HG02610 (cell line): ENCODE measurements around the gene CHMP4A.
"Not testable (repeated sequence)": the region's sequence is repeated elsewhere in the genome, so short reads cannot be mapped to it uniquely, and the experiment has no call there.

Source experiments
- ATAC-seq: cut with Tn5 transposase; IDR thresholded peaks from one replicate; pipeline ENCODE4 v1.9.1; 2021; ENCODE audit warnings: mild to moderate bottlenecking, moderate library complexity; ENCODE audit not compliant: unreplicated experiment

CHMP4A gene

DNA sequence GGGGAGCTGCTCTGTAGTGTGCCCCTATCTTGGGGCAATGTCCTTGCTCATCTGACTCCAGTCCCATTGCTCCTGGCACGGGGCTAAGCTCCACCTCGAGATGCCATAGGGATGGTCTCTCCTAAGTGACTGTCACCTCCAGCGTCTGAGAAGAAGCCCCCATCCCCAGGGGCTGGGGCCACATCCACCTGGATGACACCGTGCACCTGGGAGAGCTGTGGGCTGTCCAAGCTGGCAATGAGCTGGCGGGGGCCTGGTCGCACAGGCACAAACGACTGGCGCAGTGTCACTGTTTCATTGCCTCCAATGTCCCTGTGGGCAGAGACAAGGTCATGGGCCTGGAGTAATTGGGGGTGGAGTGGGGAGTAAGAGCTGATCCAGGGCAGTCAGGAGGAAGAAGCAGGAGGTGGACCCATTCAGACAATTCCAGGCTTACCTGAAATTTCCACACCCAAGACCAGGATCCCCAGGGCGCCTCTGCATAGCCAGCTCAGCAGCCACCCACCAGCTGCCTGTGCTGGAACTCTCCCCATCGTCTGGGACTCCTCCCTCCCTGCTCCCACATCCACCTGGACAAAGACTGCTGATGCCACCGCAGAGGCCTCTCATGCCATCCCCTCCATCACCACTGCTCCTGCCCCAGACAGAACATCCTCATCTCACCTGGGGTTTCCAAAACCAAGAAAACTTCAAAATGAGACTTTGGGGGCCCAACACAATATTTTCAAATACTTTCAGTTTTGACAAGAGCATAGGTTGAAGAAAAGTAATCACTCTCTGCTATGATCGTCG, 36.1 kb upstream of the CHMP4A start:
- ATAC-seq, result no peak

DNA sequence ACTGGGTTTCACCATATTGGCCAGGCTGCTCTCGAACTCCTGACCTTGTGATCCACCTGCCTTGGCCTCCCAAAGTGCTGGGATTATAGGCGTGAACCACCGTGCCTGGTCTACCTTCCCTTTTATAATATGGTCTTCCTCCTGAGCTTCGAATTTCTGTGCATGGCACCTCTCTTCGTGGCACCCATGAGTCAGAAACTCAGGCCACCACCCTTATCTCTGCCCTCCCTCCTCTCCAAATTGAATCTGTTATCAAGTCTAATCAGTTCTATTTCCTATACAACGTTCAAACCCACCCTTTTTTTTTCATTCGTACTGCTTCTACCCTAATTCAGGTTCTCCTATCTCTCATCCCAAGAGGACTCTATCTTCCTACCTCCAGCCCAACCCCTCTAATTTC, 34.1 kb upstream of the CHMP4A start:
- no peak for ATAC-seq

DNA sequence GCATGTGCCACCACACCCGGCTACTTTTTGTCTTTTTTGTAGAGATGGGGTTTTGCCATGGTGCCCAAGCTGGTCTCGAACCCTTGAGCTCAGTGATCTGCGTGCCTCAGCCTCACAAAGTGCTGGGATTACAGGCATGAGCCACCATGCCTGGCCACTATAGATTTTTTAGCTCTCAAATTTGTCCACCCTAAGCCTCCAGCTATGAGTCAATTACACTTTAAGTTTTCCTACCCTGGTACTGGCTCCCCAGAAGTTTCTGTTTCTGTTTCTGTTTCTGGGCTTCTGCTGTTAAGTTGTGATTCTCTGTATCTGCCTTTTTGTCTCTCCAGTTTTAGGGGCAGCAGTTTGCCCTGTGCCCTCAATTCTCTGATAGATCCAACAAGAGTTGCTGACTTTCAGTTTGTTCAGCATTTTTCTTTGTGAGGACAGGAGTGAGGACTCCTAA, 33.5 kb upstream of the CHMP4A start:
- ATAC-seq, result peak; percentile 21

DNA sequence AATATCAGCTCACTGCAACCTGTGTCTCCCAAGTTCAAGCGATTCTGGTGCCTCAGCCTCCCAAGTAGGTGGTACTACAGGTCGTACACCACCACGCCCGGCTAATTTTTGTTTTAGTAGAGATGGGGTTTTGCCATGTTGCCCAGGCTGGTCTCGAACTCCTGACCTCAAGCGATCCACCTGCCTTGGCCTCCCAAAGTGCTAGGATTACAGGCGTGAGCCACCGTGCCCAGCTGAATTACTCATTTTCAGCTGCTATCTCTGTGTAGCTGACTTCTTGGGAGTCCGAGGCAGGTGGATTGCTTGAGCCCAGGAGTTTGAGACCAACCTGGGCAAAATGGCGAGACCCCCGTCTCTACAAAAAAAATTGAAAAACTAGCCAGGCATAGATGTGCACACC, 32.1 kb upstream of the CHMP4A start:
- not testable (repeated sequence) for ATAC-seq

DNA sequence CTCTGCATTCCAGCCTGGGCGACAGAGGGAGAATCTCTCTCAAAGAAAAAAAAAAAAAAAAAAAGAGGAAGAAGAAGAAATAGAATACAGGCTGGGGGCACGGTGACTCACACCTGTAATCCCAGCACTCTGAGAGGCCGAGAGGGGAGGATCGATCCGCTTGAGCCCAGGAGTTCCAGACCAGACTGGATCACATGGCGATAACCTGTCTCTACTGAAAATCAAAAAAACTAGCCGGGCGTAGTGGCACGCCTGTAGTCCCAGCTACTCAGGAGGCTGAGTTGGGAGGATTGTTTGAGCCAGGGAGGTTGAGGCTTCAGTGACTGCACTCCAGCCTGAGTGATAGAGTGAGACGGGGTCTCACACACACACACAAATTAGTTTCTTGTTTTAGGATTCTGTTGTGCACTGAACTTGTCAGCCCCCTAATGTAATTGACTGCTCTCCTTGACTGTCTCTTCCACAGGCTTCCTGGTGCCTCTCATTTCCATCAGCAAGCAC, 30.1 kb upstream of the CHMP4A start:
- no peak for ATAC-seq

DNA sequence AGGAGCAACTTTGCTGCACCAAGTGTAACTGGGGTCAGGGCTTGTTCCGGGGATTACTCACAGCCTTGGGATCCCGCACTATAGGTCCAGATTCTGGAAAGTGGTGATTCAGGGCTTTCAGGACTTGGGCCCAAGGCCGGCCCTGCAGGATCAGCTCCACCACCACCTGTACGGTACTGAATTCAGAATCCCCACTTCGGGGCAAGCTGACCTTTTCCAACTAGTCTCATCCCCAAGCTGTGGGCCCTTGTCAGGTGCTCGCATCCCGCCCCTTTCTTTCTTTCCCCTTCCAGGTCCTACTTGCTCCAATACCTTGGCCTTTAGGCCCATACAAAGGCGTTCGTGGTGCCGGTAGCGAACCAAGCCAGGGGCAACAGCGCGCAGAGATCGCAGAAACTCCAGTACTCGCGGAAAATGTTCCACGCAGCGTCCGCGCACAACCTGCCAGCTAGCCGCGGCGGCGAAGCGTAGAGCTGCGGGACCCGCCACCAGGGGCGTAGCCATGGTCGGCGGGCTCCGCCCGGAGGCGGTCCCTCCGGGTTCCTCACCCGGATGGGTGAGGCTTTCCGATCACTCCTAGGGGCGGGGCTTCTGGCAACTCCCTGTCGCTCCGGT, 28.6 kb upstream of the CHMP4A start:
- ATAC-seq, result peak; percentile 85

DNA sequence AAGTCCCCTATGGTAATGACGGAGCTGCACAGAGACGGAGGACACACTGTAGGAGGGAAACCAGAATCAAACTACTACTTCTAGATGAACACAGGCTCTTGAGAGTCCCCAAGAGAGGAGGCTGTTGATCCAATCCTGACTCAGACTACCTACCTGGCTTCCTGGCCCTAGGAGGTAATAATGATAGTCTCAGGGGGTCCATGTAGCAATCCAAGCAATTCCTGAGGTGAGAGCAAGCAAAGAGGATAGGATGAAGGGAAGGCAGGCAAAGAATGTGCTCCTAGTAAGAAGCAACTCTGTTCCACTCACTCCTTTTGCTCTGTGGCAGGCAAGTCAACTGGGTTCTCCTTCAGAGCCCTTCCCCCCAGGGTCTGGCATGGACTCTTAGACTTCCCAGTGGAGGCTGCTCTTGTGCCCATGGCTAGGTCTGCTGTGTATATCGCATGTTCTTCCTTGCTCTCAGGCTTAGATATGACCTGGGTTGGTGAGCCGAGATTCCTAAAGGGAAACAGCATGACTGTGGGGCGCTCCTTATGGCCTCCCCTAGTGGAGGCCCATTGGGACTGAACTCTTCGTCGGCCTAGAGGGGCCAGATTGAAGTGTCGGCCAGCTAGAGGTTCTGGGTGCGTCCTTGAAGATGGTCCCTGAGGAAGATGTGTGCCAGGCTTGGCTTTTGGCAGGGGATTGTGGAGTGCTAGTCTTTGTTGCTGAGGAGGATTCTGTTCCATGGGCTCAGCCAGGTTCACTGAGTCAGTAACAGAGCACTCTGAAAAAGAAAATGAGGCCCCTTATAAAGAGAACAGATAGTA, 27.0 kb upstream of the CHMP4A start:
- no peak for ATAC-seq

DNA sequence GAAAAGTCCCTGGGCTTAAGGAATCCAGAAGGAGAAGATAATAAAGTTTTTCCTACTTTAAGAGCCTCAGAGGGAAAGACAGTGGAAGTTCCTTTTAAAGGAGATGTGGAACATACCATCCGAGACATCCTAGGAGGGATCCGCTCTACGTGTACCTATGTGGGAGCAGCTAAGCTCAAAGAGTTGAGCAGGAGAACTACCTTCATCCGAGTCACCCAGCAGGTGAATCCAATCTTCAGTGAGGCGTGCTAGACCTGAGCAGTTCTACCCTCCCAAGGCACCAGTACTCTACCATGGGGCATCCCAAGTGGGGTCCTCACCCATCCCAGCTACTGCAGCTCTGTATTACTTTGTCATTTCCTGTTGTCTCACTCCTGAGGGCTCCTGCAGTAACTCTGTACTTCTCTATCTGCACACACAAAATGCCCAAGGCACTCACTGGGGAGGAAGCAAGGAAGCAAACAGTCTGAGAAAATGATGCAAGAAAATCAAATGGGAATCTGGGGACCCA, 25.3 kb upstream of the CHMP4A start:
- no peak for ATAC-seq

DNA sequence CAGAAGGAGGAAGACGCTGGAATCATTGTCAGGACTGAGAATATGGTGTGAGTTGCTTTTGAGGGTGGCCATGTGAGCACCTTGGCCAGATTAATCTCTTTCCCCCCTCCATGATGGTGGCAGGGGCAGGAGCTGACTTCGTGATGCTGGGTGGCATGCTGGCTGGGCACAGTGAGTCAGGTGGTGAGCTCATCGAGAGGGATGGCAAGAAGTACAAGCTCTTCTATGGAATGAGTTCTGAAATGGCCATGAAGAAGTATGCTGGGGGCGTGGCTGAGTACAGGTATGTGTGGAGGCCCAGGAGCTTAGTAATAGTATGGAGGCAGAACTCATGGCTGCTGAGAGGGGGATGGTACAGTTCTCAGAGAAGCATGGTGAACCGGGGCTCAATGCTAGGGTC, 24.8 kb upstream of the CHMP4A start:
- no peak for ATAC-seq

DNA sequence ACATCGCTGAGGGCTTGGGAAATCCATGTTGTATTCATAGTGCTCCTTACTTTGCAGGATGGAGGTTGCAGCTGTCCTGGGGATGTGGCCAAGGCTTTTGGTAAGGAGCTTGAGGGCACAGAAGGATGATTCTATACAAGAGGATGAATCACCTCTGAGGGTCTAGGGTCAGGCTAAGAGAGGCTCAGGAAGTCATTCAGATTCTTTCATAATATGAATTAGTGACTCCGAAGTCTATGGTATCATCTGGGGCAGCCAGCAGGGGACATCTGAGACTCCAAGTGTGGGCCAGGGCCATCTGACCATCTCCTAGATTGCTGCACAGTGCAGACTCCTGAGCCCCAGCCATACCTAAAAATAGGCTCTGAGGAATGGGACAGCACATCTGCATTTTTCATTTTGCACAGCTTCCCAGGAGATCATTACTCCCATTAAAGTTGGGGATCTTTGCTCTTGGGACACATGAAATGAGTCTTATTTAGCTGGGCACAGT, 24.2 kb upstream of the CHMP4A start:
- no peak for ATAC-seq

DNA sequence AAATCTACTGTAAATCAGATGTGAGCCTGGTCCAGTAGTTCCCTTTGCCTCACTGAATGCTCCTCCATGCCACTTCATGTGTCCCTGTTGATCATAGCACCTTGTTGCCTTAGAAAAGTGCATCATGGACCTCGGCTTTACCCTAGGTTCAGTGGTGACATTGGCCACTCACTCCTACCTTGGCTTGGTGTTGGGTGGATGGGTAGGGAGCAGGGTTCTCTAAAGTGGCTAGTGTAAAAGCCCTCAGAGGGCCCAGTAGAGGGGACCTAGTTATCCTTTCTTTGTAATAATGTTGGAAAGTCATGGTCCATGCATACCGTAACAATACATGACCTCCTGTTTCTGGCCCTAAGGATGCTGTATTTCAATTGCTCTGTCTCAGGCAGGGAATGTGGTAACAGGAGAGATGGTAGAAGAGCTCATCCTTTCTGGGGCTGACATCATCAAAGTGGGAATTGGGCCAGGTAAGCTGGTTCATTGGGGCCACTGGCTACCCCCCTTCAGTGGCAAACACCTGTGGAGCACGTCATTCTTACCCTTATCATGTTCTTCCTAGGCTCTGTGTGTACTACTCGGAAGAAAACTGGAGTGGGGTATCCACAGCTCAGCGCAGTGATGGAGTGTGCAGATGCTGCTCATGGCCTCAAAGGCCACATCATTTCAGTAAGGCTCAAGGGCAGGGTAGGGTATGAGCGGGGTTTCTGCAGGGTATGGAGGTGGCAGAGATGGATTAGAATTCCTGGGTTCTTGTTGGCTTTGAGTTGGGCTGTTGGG, 23.6 kb upstream of the CHMP4A start:
- ATAC-seq, result no peak

DNA sequence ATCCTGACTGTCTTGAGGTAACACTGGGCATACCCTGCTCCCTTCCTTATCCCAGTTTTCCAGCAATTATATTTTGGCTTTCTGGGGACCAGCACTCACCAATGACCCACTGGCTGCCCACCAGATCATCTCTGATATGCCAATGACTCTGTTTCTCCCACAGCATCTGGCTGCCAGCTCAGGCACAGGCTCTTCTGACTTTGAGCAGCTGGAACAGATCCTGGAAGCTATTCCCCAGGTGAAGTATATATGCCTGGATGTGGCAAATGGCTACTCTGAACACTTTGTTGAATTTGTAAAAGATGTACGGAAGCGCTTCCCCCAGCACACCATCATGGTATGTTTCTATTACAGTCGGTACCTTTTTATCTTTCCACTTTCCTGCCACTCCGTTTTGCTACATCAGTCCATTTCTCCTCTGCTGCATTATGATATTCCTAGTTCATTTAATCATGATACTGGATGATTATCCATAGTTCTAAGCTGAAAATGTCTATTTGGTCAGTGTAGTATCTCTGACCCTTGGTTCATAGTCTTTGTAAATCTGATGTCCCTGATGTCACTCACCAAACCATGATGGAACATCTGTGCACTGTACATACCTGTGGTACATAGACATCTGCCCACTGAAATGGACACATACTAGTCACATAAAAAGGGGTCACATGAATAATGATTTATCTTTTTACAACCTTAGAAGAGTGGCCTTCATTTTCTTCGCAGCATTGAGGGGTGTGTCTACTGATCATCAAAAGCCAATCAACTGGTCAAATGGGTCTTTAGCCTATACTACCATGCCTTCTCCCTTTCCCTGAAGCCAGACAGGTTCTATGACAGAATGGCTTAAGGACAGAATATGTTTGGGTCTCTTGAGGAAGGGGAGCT, 22.8 kb upstream of the CHMP4A start:
- ATAC-seq, result no peak

DNA sequence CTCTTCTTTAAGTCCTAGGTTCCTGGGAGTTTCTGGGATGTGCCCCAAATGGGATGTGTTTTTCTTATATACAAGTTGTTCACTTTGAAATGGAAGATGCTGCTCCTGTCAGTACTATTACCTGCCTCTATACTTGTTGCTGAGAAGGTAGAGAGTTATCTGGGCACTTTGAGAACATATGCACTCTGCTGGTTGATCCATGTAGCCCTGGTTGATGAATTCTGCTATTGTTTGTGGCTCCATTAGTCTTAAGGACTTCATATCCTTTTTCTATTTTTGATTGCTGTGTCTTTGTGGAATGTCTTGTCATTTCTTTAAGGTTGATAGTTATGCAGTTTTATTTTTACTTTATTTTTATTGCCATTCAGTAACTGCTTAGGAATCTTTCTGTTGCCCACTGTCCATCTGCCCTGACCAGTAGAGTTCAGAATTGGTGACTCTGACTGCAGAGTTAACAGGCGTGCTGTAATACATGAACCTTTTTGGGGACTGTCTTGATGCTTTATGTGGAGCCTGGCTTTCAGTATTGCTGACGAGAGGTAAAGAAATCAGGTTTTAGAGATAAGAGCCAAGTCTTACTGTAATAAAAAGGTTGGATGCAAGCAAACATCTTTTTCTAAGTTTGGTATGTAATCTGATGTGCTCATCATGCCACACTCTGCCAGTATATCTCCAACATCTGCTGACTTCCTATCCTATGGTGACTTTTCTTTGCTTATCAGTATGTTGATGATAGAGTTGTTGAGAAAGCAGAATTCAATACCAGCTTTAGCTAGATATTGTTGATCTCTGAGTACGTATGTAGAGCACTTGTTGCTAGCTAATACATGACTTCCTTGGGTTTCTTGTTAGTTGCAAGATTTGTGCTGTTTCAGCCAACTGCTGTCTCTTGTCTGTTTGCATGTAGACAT, 21.1 kb upstream of the CHMP4A start:
- no peak for ATAC-seq

DNA sequence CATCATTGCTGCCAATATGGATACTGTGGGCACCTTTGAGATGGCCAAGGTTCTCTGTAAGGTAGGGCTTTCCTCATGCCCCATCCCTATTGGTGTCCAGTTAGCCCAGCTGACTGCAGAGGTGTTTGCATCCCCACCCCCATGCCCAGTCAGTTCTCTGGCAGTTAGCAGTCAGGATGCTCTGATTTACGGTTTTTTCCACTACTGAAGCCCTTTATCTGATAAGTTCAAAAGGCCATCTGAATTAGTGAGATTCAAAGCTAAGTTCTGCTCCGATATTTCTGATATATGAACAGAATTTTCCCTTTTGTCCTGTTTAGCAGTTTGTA, 20.2 kb upstream of the CHMP4A start:
- no peak for ATAC-seq

DNA sequence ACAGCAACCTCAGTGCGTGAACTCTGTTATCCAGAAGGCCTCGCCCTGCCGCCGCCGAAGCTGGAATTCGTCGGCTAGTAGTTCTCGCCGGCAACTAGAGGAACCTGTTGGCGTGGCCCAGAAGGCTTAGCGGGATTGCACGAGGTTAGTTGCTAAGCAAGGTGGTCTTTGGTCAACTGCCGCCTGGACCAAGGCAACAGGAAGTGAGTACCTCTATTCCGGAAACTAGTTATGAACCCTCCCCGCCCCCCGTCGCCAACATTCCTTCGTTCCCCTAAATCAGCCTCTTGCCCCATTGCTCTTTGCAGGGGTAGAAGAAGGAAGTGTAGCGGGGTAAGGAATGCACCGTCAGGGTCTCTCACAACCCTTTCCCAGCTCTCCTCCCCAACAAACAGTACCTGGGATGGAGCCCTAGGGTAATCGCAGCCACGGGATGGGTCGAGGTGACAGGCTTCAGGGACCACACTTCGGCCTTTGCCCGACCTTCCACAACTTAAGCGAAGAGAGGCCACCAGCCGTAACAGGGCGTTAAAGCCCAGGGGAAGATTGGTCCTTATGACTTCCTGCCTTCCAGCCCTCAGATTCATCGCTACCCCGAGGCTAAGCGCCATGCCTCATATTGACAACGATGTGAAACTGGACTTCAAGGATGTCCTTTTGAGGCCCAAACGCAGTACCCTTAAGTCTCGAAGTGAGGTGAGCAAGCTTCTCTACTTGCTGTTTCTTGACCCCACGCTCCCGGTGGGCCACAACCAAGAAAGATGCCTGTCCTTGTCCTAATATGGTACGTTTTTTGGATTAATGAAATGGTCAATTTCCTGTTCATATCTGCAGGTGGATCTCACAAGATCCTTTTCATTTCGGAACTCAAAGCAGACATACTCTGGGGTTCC, 19.6 kb upstream of the CHMP4A start, which contains the start of gene GMPR2:
Gene GMPR2 (plus strand): TSS at position 285 of the 893 bp plus-strand sequence. CDS start 325 bp downstream, at position 610.
- peak; percentile 46 for ATAC-seq

DNA sequence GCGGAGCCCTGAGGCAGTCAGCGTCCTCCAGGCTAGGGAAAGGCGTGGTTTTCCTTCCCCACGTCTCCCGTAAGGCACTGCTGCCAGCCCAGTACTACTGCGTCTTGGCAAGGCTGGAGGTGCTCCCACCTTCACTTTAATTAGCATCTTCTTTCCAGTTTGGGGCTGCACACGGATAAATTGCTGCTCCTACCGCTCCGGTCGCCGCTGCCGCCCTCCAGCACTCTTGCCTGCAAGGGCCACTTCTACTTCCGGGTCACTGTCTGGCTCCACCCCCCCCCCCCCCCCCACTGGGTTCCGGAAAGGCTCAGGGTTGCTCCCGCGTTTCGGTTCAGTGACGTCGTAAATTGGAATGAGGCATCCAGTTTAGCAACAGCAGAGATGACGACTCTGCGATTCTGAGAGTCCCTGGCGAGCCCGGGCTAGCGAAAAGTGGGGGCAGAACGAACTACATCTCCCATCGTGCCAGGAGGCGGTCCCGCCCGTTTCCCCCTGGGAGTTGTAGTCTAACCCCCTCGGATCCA, 18.9 kb upstream of the CHMP4A start, which contains the start of gene NEDD8:
Gene NEDD8 (minus strand): TSS at position 247 of the 524 bp plus-strand sequence. CDS start 100 bp downstream, at position 147.
- peak; percentile 65 for ATAC-seq
